OCI-LY3 (cell line): ENCODE data around the gene SLCO4A1.

Experiments used
- CTCF ChIP-seq: fragments of 200-600, 300-600 bp; sonication (generic); IDR thresholded peaks from 2 replicates; pipeline ENCODE4 v1.5.1; 2014; ENCODE audit warnings: antibody characterized with exemption, low read length, low read depth
- EZH2phosphoT487 ChIP-seq: fragments of 200-600 bp; shearing (Covaris generic); IDR thresholded peaks from 2 replicates; pipeline ENCODE4 v1.6.1; 2018; ENCODE audit warnings: antibody characterized with exemption, mixed run types, low read depth

GRCh38 chr20:62614085-62614960 lies 28.0 kb upstream of the SLCO4A1 start:
- TF ChIP-seq CTCF (no peak), EZH2phosphoT487 (no peak)
